WTC11 (cell line): ENCODE measurements around the gene TFEB. TPM values are rescaled to one million over a fixed set of nuclear protein-coding genes. Genes with fewer than 3 reads are reported as not detected.

Experiments
- ATAC-seq: fragments of 200-7000 bp; cut with Tn5 transposase; 2 replicates; pipeline ENCODE4 v1.10.0; 2021; ENCODE audit warnings: mild to moderate bottlenecking, moderate library complexity
- CTCF ChIA-PET: fragments of 300-600 bp; sonication (Branson Sonifier 250); formaldehyde crosslinking; loops from one replicate; lab custom pipeline; 2021; ENCODE audit warnings: antibody characterized with exemption; lab: Charles Lee
- POLR2A ChIA-PET: fragments of 350-600 bp; sonication (Branson Sonifier 250); formaldehyde crosslinking; loops from one replicate; lab custom pipeline; 2021; ENCODE audit warnings: antibody characterized with exemption; lab: Charles Lee
- DNase-seq: peaks from one replicate; pipeline ENCODE4 v3.0.0; 2021; ENCODE audit warnings: low spot score
- H3K27ac Mint-ChIP-seq: 2 replicates; pipeline ENCODE4 v1.8.0; 2021; ENCODE audit warnings: mixed read lengths
- H3K27me3 Mint-ChIP-seq: 2 replicates; pipeline ENCODE4 v1.8.0; 2021; ENCODE audit warnings: low read depth, mild to moderate bottlenecking, moderate library complexity, mixed read lengths
- H3K36me3 Mint-ChIP-seq: 2 replicates; pipeline ENCODE4 v1.8.0; 2021; ENCODE audit warnings: mixed read lengths
- H3K4me1 Mint-ChIP-seq: 2 replicates; pipeline ENCODE4 v1.8.0; 2022; ENCODE audit warnings: mixed read lengths
- H3K4me3 Mint-ChIP-seq: 2 replicates; pipeline ENCODE4 v1.8.0; 2021; ENCODE audit warnings: mild to moderate bottlenecking, moderate library complexity, mixed read lengths
- H3K9me3 Mint-ChIP-seq: 2 replicates; pipeline ENCODE4 v1.8.0; 2021; ENCODE audit warnings: mixed read lengths
- CDX4 ChIP-seq: fragments of 250-450 bp; sonication (Bioruptor Pico); IDR thresholded peaks from 2 replicates; pipeline ENCODE4 v1.9.0; 2021; ENCODE audit warnings: moderate library complexity, mild to moderate bottlenecking, inconsistent platforms, borderline replicate concordance
- CTCF ChIP-seq: fragments of 200-600 bp; IDR thresholded peaks from 2 replicates; pipeline ENCODE4 v1.8.0; 2022; ENCODE audit warnings: antibody characterized with exemption
- E2F1 ChIP-seq: sonication (generic); formaldehyde crosslinking; IDR thresholded peaks from 2 replicates; pipeline ENCODE4 v1.8.0; 2022; ENCODE audit warnings: mild to moderate bottlenecking, missing genetic modification reagents
- E2F4 ChIP-seq: sonication (generic); formaldehyde crosslinking; IDR thresholded peaks from 2 replicates; pipeline ENCODE4 v1.8.1; 2022; ENCODE audit warnings: low read depth, mild to moderate bottlenecking, moderate library complexity, missing genetic modification reagents, borderline replicate concordance
- FOXK1 ChIP-seq: sonication (generic); formaldehyde crosslinking; IDR thresholded peaks from 2 replicates; pipeline ENCODE4 v1.8.0; 2022; ENCODE audit warnings: mild to moderate bottlenecking, moderate library complexity, missing genetic modification reagents
- IRF2 ChIP-seq: sonication (generic); formaldehyde crosslinking; IDR thresholded peaks from 2 replicates; pipeline ENCODE4 v1.8.0; 2022; ENCODE audit warnings: low read depth, missing genetic modification reagents, borderline replicate concordance
- JUN ChIP-seq: sonication (generic); formaldehyde crosslinking; IDR thresholded peaks from 2 replicates; pipeline ENCODE4 v1.8.0; 2023; ENCODE audit warnings: mild to moderate bottlenecking, missing genetic modification reagents
- MXD4 ChIP-seq: fragments of 250-450 bp; sonication (Bioruptor Pico); IDR thresholded peaks from 2 replicates; pipeline ENCODE4 v1.8.0; 2021; ENCODE audit warnings: mild to moderate bottlenecking, moderate library complexity, borderline replicate concordance
- NR1H2 ChIP-seq: sonication (generic); formaldehyde crosslinking; IDR thresholded peaks from 2 replicates; pipeline ENCODE4 v1.9.0; 2021; ENCODE audit warnings: mild to moderate bottlenecking, moderate library complexity, missing genetic modification reagents
- NR3C1 ChIP-seq: sonication (generic); formaldehyde crosslinking; conservative IDR thresholded peaks from 2 replicates; pipeline ENCODE4 v1.8.1; 2023; ENCODE audit warnings: low read depth, mild to moderate bottlenecking, missing genetic modification reagents
- RORB ChIP-seq: fragments of 250-450 bp; sonication (Bioruptor Pico); IDR thresholded peaks from 2 replicates; pipeline ENCODE4 v1.9.0; 2021; ENCODE audit warnings: mild to moderate bottlenecking
- TEAD4 ChIP-seq: sonication (generic); formaldehyde crosslinking; IDR thresholded peaks from 2 replicates; pipeline ENCODE4 v1.8.0; 2022; ENCODE audit warnings: mild to moderate bottlenecking, missing genetic modification reagents
- ZBTB21 ChIP-seq: sonication (generic); formaldehyde crosslinking; IDR thresholded peaks from 2 replicates; pipeline ENCODE4 v1.8.1; 2023; ENCODE audit warnings: mild to moderate bottlenecking, missing genetic modification reagents, borderline replicate concordance
- ZNF121 ChIP-seq: sonication (generic); formaldehyde crosslinking; IDR thresholded peaks from 2 replicates; pipeline ENCODE4 v1.8.0; 2023; ENCODE audit warnings: missing genetic modification reagents
- ZNF138 ChIP-seq: sonication (generic); formaldehyde crosslinking; conservative IDR thresholded peaks from 2 replicates; pipeline ENCODE4 v1.8.1; 2022; ENCODE audit warnings: mild to moderate bottlenecking, moderate library complexity, missing genetic modification reagents
- ZNF232 ChIP-seq: sonication (generic); formaldehyde crosslinking; IDR thresholded peaks from 2 replicates; pipeline ENCODE4 v1.8.0; 2022; ENCODE audit warnings: mild to moderate bottlenecking, missing genetic modification reagents
- ZNF263 ChIP-seq: sonication (generic); formaldehyde crosslinking; IDR thresholded peaks from 2 replicates; pipeline ENCODE4 v1.8.1; 2022; ENCODE audit warnings: low read depth, mild to moderate bottlenecking, moderate library complexity, missing genetic modification reagents
- ZNF416 ChIP-seq: fragments of 250-450 bp; sonication (Bioruptor Pico); IDR thresholded peaks from 2 replicates; pipeline ENCODE4 v1.9.0; 2021; ENCODE audit warnings: mild to moderate bottlenecking, inconsistent platforms
- ZNF425 ChIP-seq: fragments of 250-450 bp; sonication (Bioruptor Pico); conservative IDR thresholded peaks from 2 replicates; pipeline ENCODE4 v1.9.0; 2021; ENCODE audit warnings: mild to moderate bottlenecking
- total RNA-seq: library from RNA; stranded (reverse); gene quantifications from 3 replicates; pipeline ENCODE4 v1.2.3, GENCODE V29; 2021

Gene TFEB
- total RNA-seq, 1 experiment from 2014 or later: 3.9 TPM

- TF ChIP-seq E2F1: no peak
- TF ChIP-seq JUN (CRISPR knock-in tag): no peak
- no peak for TF ChIP-seq TEAD4 (CRISPR knock-in tag)
- TF ChIP-seq ZNF121 (CRISPR knock-in tag): no peak
- no peak for TF ChIP-seq ZNF416 (CRISPR knock-in tag)
These were observed 43.9 kb upstream of the TFEB start (continued) for GRCh38 chr6:41779336-41779735.

GRCh38 chr6:41778895-41779294 lies 43.5 kb upstream of the TFEB start:
- H3K4me3 Mint-ChIP-seq: peak overlapping the region; percentile 95
- ATAC-seq: no peak
- ChIA-PET CTCF (interaction anchor here (1.7 kb wide), 1 partner anchor 8 kb away, joined by 7 read pairs; the partner anchor contains the start of gene TOMM6), POLR2A (no interaction called here)
- no peak overlapping the region for H3K27ac Mint-ChIP-seq
- TF ChIP-seq ZNF232 (CRISPR knock-in tag): no peak
- no peak for TF ChIP-seq ZNF425 (CRISPR knock-in tag)
- TF ChIP-seq ZNF263: no peak
- no peak for TF ChIP-seq NR3C1 (CRISPR knock-in tag)
- no peak for TF ChIP-seq FOXK1
- TF ChIP-seq CDX4 (CRISPR knock-in tag): no peak
- no peak for TF ChIP-seq ZBTB21 (CRISPR knock-in tag)
- TF ChIP-seq CTCF: no peak
- TF ChIP-seq ZNF138: no peak
- no peak for TF ChIP-seq E2F4 (CRISPR knock-in tag)
- H3K9me3 Mint-ChIP-seq: no peaks in the 10 kb centered on the region
- no peak for DNase-seq
- H3K27me3 Mint-ChIP-seq: peaks cover 31% of the 10 kb centered on the region
- H3K36me3 Mint-ChIP-seq: peaks cover 3% of the 10 kb centered on the region; the same call in 1 of the 2 replicates
- H3K4me1 Mint-ChIP-seq: peaks cover 17% of the 10 kb centered on the region

GRCh38 chr6:41777551-41778285 lies 42.3 kb upstream of the TFEB start:
- Mint-ChIP-seq H3K4me3 (no peak overlapping the region), H3K27ac (no peak overlapping the region), H3K27me3 (peaks cover 20% of the 10 kb centered on the region), H3K4me1 (peaks cover 17% of the 10 kb centered on the region), H3K9me3 (no peaks in the 10 kb centered on the region), H3K36me3 (peaks cover 3% of the 10 kb centered on the region; the same call in 1 of the 2 replicates)
- TF ChIP-seq NR1H2 (CRISPR knock-in tag) (no peak), MXD4 (CRISPR knock-in tag) (no peak), IRF2 (CRISPR knock-in tag) (no peak), ZNF121 (CRISPR knock-in tag) (no peak), RORB (no peak), NR3C1 (CRISPR knock-in tag) (no peak), ZNF425 (CRISPR knock-in tag) (no peak)
- DNase-seq (no peak), ATAC-seq (no peak)
- CTCF ChIA-PET: interaction anchor here (1.7 kb wide), 1 partner anchor 9 kb away, joined by 7 read pairs; the partner anchor contains the start of gene TOMM6
- POLR2A ChIA-PET: no interaction called here
